Stimulated activated CD4-positive, alpha-beta T cell treated with anti-CD3 and anti-CD28 coated beads, Interleukin-12 subunit alpha, Interleukin-12 subunit beta, amount 100 ng/mL, for 48 hours (primary cell): ENCODE data around the gene ATP2C2.

Experiments used
- DNase-seq, 3 donors: peaks; one replicate each; pipeline ENCODE4 v3.0.0-alpha.2; 2020; ENCODE audit warnings: low read depth in 2 of 3, low spot score in 1 of 3

ATP2C2 gene

GRCh38 chr16:84362471-84362941, 5.8 kb upstream of the ATP2C2 start:
- no peak for DNase-seq

GRCh38 chr16:84366208-84366607, 2.1 kb upstream of the ATP2C2 start:
- no peak for DNase-seq

- no peak for DNase-seq
Measured at GRCh38 chr16:84367297-84367680, 1.0 kb upstream of the ATP2C2 start.

GRCh38 chr16:84367750-84368307, 509 bp upstream of the ATP2C2 start:
- DNase-seq, result no peak

- DNase-seq, result no peak
Measured at GRCh38 chr16:84369105-84369504, 767 bp downstream of the ATP2C2 start.

GRCh38 chr16:84369938-84370627, 1.7 kb downstream of the ATP2C2 start:
- DNase-seq, result no peak

GRCh38 chr16:84370723-84371552, 2.6 kb downstream of the ATP2C2 start:
- no peak for DNase-seq

GRCh38 chr16:84371553-84371865, 3.2 kb downstream of the ATP2C2 start:
- no peak for DNase-seq

- DNase-seq, result no peak
Measured at GRCh38 chr16:84373907-84374489, 5.7 kb downstream of the ATP2C2 start.

GRCh38 chr16:84378099-84378498, 9.8 kb downstream of the ATP2C2 start:
- no peak for DNase-seq

- DNase-seq, result no peak
Measured at GRCh38 chr16:84378567-84378966, 10.2 kb downstream of the ATP2C2 start.

- DNase-seq, result no peak
Measured at GRCh38 chr16:84379008-84379708, 10.8 kb downstream of the ATP2C2 start.

GRCh38 chr16:84379709-84380362, 11.5 kb downstream of the ATP2C2 start:
- no peak for DNase-seq

- no peak for DNase-seq
Measured at GRCh38 chr16:84380405-84380804, 12.1 kb downstream of the ATP2C2 start.

GRCh38 chr16:84382396-84382795, 14.1 kb downstream of the ATP2C2 start:
- DNase-seq, result no peak

GRCh38 chr16:84383106-84383505, 14.8 kb downstream of the ATP2C2 start:
- DNase-seq, result no peak

GRCh38 chr16:84386047-84386446, 17.7 kb downstream of the ATP2C2 start:
- DNase-seq, result no peak

- DNase-seq, result no peak
Measured at GRCh38 chr16:84387021-84387420, 18.7 kb downstream of the ATP2C2 start.

- DNase-seq, result no peak
Measured at GRCh38 chr16:84390131-84390785, 21.9 kb downstream of the ATP2C2 start.
